Liver (tissue), 9 donors: Measurements from ENCODE around the gene TP63. TPM values are rescaled to one million over a fixed set of nuclear protein-coding genes. Genes with fewer than 3 reads are reported as not detected.

Experiments
- DNase-seq: peaks from one replicate; pipeline ENCODE4 v3.0.0-alpha.2; 2017; ENCODE audit warnings: low spot score
- H3K27ac ChIP-seq, 2 donors: one replicate each; pipeline ENCODE4 v1.7.0; 2013; ENCODE audit warnings: inconsistent platforms in 2 of 2, low read length in 2 of 2, control low read depth in 1 of 2, low read depth in 1 of 2, mild to moderate bottlenecking in 1 of 2
- H3K27me3 ChIP-seq, 4 donors: one replicate each; pipeline versions ENCODE4 v1.6.1 to v1.7.0; 2013; ENCODE audit warnings: low read length in 3 of 4, inconsistent platforms in 1 of 4, mild to moderate bottlenecking in 1 of 4, moderate library complexity in 1 of 4; ENCODE audit not compliant: control insufficient read depth in 4 of 4, insufficient read depth in 4 of 4
- H3K36me3 ChIP-seq, 4 donors: one replicate each; pipeline versions ENCODE4 v1.6.1 to v1.7.0; 2013; ENCODE audit warnings: low read length in 3 of 4, mild to moderate bottlenecking in 3 of 4, low read depth in 1 of 4, moderate library complexity in 1 of 4; ENCODE audit not compliant: control insufficient read depth in 4 of 4, insufficient read depth in 3 of 4
- H3K4me1 ChIP-seq, 4 donors: one replicate each; pipeline versions ENCODE4 v1.6.1 to v1.7.0; 2013; ENCODE audit warnings: low read length in 3 of 4, mild to moderate bottlenecking in 3 of 4, moderate library complexity in 1 of 4; ENCODE audit not compliant: control insufficient read depth in 4 of 4, insufficient read depth in 4 of 4
- H3K4me3 ChIP-seq, 3 donors: one replicate each; pipeline versions ENCODE4 v1.6.1 to v1.7.0; 2013; ENCODE audit warnings: low read length in 3 of 3, control low read depth in 1 of 3, low read depth in 1 of 3, mild to moderate bottlenecking in 1 of 3
- H3K9ac ChIP-seq, 2 donors: one replicate each; pipeline ENCODE4 v1.7.0; 2013; ENCODE audit warnings: low read length in 2 of 2, mild to moderate bottlenecking in 2 of 2, moderate library complexity in 2 of 2, control low read depth in 1 of 2, low read depth in 1 of 2
- H3K9me3 ChIP-seq, 4 donors: one replicate each; pipeline versions ENCODE4 v1.6.1 to v1.7.0; 2013; ENCODE audit warnings: low read length in 3 of 4; ENCODE audit not compliant: control insufficient read depth in 4 of 4
- ATF3 ChIP-seq: IDR thresholded peaks from 2 replicates; pipeline ENCODE4 v1.6.1; 2016; ENCODE audit warnings: antibody characterized with exemption
- EGR1 ChIP-seq, 2 donors: IDR thresholded peaks; 2 replicates each; pipeline ENCODE4 v1.6.1; 2016 to 2018; ENCODE audit warnings: antibody characterized with exemption in 2 of 2, low read depth in 2 of 2
- FOXA1 ChIP-seq: IDR thresholded peaks from 2 replicates; pipeline ENCODE4 v1.6.1; 2016; ENCODE audit warnings: antibody characterized with exemption
- FOXA2 ChIP-seq: IDR thresholded peaks from 2 replicates; pipeline ENCODE4 v1.6.1; 2016; ENCODE audit warnings: antibody characterized with exemption
- GABPA ChIP-seq, 2 donors: IDR thresholded peaks in 1 of 2; conservative IDR thresholded peaks in 1 of 2; 2 replicates each; pipeline ENCODE4 v1.6.1; 2016; ENCODE audit warnings: antibody characterized with exemption in 2 of 2, mild to moderate bottlenecking in 1 of 2, moderate library complexity in 1 of 2
- HNF4A ChIP-seq, 2 donors: conservative IDR thresholded peaks; 2 replicates each; pipeline ENCODE4 v1.6.1; 2016; ENCODE audit warnings: antibody characterized with exemption in 2 of 2, mild to moderate bottlenecking in 2 of 2
- HNF4G ChIP-seq: IDR thresholded peaks from 2 replicates; pipeline ENCODE4 v1.6.1; 2016; ENCODE audit warnings: antibody characterized with exemption
- JUND ChIP-seq, 2 donors: IDR thresholded peaks; 2 replicates each; pipeline ENCODE4 v1.6.1; 2016; ENCODE audit warnings: antibody characterized with exemption in 2 of 2
- NR2F2 ChIP-seq: IDR thresholded peaks from 2 replicates; pipeline ENCODE4 v1.6.1; 2016; ENCODE audit warnings: antibody characterized with exemption
- RAD21 ChIP-seq, 2 donors: IDR thresholded peaks; 2 replicates each; pipeline ENCODE4 v1.6.1; 2016; ENCODE audit warnings: antibody characterized with exemption in 2 of 2, mild to moderate bottlenecking in 2 of 2
- RXRA ChIP-seq, 2 donors: IDR thresholded peaks; 2 replicates each; pipeline ENCODE4 v1.6.1; 2017 to 2018; ENCODE audit warnings: antibody characterized with exemption in 2 of 2, mild to moderate bottlenecking in 1 of 2
- SP1 ChIP-seq: IDR thresholded peaks from 2 replicates; pipeline ENCODE4 v1.6.1; 2018; ENCODE audit warnings: antibody characterized with exemption, mild to moderate bottlenecking
- TAF1 ChIP-seq: conservative IDR thresholded peaks from 2 replicates; pipeline ENCODE4 v1.6.1; 2016; ENCODE audit warnings: antibody characterized with exemption, mild to moderate bottlenecking
- YY1 ChIP-seq: IDR thresholded peaks from 2 replicates; pipeline ENCODE4 v1.6.1; 2016; ENCODE audit warnings: antibody characterized with exemption, mild to moderate bottlenecking
- WGBS: extraction: QIAGEN DNeasy Blood & Tissue Kit; methylation state at CpG from one replicate; pipeline ENCODE4 v1.1.7; 2013; 5-methylcytosine and 5-hydroxymethylcytosine counted together
- polyA plus RNA-seq, 2 donors: library from polyadenylated mRNA; stranded (reverse) in 1 of 2; unstranded in 1 of 2; fragments of 200-250 nt in 1 of 2; fragments of >200 nt in 1 of 2; fragmentation: Nextera tagmentation in 1 of 2; extraction: Ambion mirVana in 1 of 2; gene quantifications; one replicate each; pipeline versions ENCODE4 v1.2.1 to v1.2.3, GENCODE V29; 2013 to 2015
- total RNA-seq, 2 donors: library from RNA; depleted of rRNA; stranded (reverse); fragments of >200 nt; gene quantifications; one replicate each; pipeline ENCODE4 v1.2.3, GENCODE V29; 2014
- TF ChIP-seq, protein P1 (sequence below): fragments of 150-350 bp; IDR thresholded peaks from 2 replicates; pipeline ENCODE4 v1.5.1; 2017; ENCODE audit warnings: improper control_type of control experiment, low read depth, low read length; ENCODE audit not compliant: missing input control
- TF ChIP-seq, protein P2 (sequence below): IDR thresholded peaks from 2 replicates; pipeline ENCODE4 v1.6.1; 2016; ENCODE audit warnings: antibody characterized with exemption
- TF ChIP-seq, protein P3 (sequence below): IDR thresholded peaks from 2 replicates; pipeline ENCODE4 v1.6.1; 2016; ENCODE audit warnings: antibody characterized with exemption
- TF ChIP-seq, protein P4 (sequence below): IDR thresholded peaks from 2 replicates; pipeline ENCODE4 v1.6.1; 2016; ENCODE audit warnings: antibody characterized with exemption, mild to moderate bottlenecking
- donor health status: healthy.
- donor health status: healthy.
- donor health status: healthy.
- donor health status: healthy.
- donor health status: healthy.

Gene TP63
- total and polyA plus RNA-seq, 4 donors = under 0.01 to 0.08 (median 0.05) TPM; not detected in 1

GRCh38 chr3:189914799-189915198 lies 283.6 kb downstream of the TP63 start:
- TF ChIP-seq, protein P1, sequence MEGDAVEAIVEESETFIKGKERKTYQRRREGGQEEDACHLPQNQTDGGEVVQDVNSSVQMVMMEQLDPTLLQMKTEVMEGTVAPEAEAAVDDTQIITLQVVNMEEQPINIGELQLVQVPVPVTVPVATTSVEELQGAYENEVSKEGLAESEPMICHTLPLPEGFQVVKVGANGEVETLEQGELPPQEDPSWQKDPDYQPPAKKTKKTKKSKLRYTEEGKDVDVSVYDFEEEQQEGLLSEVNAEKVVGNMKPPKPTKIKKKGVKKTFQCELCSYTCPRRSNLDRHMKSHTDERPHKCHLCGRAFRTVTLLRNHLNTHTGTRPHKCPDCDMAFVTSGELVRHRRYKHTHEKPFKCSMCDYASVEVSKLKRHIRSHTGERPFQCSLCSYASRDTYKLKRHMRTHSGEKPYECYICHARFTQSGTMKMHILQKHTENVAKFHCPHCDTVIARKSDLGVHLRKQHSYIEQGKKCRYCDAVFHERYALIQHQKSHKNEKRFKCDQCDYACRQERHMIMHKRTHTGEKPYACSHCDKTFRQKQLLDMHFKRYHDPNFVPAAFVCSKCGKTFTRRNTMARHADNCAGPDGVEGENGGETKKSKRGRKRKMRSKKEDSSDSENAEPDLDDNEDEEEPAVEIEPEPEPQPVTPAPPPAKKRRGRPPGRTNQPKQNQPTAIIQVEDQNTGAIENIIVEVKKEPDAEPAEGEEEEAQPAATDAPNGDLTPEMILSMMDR = no peak
- TF ChIP-seq NR2F2 (no peak), FOXA1 (no peak), YY1 (no peak)
- TF ChIP-seq, protein P2, sequence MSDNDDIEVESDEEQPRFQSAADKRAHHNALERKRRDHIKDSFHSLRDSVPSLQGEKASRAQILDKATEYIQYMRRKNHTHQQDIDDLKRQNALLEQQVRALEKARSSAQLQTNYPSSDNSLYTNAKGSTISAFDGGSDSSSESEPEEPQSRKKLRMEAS = no peak
- H3K27ac ChIP-seq = no peak overlapping the region
- H3K4me3 ChIP-seq = no peak overlapping the region
- no peaks in the 10 kb centered on the region for H3K27me3 ChIP-seq
- H3K36me3 ChIP-seq = no peaks in the 10 kb centered on the region
- no peak for DNase-seq
- no peak overlapping the region for H3K9ac ChIP-seq
- H3K4me1 ChIP-seq = no peaks in the 10 kb centered on the region
- 91% methylated on average over 3 of the region's 3 CpGs for WGBS
- H3K9me3 ChIP-seq = no peaks in the 10 kb centered on the region

DNA sequence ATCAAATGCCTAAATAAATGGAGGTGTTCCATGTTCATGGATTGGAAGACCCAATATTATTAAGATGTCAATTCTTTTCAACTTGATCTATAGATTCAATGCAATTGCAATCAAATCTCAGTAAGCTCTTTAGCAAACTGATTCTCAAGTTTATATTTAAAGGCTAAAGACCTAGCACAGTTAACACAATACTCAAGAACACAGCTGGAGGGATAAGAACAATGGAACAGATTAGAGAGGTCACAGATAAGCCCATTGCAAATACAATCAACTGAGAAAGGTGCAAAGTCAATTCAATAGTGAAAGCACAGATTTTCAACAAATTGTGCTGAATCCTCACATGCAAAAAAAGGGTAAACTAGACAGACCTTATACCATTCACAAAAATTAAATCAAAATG lies 290.6 kb downstream of the TP63 start:
- H3K4me1 ChIP-seq = no peaks in the 10 kb centered on the region
- no peaks in the 10 kb centered on the region for H3K36me3 ChIP-seq
- no peak for DNase-seq
- no peak overlapping the region for H3K4me3 ChIP-seq
- H3K9ac ChIP-seq = no peak overlapping the region
- TF ChIP-seq, protein P3, sequence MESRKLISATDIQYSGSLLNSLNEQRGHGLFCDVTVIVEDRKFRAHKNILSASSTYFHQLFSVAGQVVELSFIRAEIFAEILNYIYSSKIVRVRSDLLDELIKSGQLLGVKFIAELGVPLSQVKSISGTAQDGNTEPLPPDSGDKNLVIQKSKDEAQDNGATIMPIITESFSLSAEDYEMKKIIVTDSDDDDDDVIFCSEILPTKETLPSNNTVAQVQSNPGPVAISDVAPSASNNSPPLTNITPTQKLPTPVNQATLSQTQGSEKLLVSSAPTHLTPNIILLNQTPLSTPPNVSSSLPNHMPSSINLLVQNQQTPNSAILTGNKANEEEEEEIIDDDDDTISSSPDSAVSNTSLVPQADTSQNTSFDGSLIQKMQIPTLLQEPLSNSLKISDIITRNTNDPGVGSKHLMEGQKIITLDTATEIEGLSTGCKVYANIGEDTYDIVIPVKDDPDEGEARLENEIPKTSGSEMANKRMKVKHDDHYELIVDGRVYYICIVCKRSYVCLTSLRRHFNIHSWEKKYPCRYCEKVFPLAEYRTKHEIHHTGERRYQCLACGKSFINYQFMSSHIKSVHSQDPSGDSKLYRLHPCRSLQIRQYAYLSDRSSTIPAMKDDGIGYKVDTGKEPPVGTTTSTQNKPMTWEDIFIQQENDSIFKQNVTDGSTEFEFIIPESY = no peak
- TF ChIP-seq FOXA2 (no peak), EGR1 (IDR thresholded peaks at IDR 0.05; ENCODE audit: low read depth in 2 of 2) (no peak), TAF1 (no peak), NR2F2 (no peak), HNF4G (no peak), GABPA (IDR thresholded peaks at IDR 0.05 in 1 of 2, conservative IDR thresholded peaks at IDR 0.05 in 1 of 2) (no peak), YY1 (no peak), SP1 (no peak), ATF3 (no peak), RXRA (IDR thresholded peaks at IDR 0.05) (no peak), RAD21 (IDR thresholded peaks at IDR 0.05) (no peak), JUND (IDR thresholded peaks at IDR 0.05) (no peak), FOXA1 (no peak), HNF4A (conservative IDR thresholded peaks at IDR 0.05) (no peak)
- TF ChIP-seq, protein P1 = no peak
- TF ChIP-seq, protein P2 = no peak
- TF ChIP-seq, protein P4, sequence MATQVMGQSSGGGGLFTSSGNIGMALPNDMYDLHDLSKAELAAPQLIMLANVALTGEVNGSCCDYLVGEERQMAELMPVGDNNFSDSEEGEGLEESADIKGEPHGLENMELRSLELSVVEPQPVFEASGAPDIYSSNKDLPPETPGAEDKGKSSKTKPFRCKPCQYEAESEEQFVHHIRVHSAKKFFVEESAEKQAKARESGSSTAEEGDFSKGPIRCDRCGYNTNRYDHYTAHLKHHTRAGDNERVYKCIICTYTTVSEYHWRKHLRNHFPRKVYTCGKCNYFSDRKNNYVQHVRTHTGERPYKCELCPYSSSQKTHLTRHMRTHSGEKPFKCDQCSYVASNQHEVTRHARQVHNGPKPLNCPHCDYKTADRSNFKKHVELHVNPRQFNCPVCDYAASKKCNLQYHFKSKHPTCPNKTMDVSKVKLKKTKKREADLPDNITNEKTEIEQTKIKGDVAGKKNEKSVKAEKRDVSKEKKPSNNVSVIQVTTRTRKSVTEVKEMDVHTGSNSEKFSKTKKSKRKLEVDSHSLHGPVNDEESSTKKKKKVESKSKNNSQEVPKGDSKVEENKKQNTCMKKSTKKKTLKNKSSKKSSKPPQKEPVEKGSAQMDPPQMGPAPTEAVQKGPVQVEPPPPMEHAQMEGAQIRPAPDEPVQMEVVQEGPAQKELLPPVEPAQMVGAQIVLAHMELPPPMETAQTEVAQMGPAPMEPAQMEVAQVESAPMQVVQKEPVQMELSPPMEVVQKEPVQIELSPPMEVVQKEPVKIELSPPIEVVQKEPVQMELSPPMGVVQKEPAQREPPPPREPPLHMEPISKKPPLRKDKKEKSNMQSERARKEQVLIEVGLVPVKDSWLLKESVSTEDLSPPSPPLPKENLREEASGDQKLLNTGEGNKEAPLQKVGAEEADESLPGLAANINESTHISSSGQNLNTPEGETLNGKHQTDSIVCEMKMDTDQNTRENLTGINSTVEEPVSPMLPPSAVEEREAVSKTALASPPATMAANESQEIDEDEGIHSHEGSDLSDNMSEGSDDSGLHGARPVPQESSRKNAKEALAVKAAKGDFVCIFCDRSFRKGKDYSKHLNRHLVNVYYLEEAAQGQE = no peak
- H3K27ac ChIP-seq = no peak overlapping the region
- peaks cover 0 to 3% (median under 1%) of the 10 kb centered on the region in 4 donors for H3K9me3 ChIP-seq
- H3K27me3 ChIP-seq = no peaks in the 10 kb centered on the region
